GM19395 (cell line): Measurements from ENCODE around the gene APOL5.

ENCODE experiments used
- ATAC-seq: cut with Tn5 transposase; IDR thresholded peaks from one replicate; pipeline ENCODE4 v1.9.1; 2021; ENCODE audit warnings: mild to moderate bottlenecking, moderate library complexity; ENCODE audit not compliant: unreplicated experiment

Gene APOL5

DNA sequence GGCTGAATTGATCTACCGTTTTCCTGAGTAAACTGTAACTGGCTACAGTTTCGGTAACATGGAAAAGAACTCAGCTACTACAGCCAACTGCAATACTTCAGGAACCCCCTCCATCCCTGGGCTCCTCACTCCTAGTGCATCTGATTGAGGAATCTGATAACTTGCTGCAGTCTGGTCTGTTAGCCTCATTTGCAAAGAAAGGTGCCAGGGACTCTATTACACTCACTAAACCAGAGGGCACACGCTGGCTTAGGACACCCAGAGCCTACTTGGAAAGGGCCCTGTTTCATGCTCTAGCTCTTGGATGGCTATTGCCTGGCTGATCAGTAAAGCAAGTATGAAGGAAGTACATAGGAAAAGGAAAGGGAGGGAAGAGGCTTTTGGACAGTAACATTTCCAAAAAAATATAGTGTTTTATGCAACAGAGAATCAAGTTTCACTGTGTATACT is 22.3 kb downstream of the APOL5 start:
- no peak for ATAC-seq

- ATAC-seq: no peak
Measured at GRCh38 chr22:35740616-35741015, 22.9 kb downstream of the APOL5 start.

- no peak for ATAC-seq
Measured at GRCh38 chr22:35742342-35743100, 24.8 kb downstream of the APOL5 start.

- no peak for ATAC-seq
Measured at GRCh38 chr22:35743326-35743860, 25.7 kb downstream of the APOL5 start.

- no peak for ATAC-seq
Measured at GRCh38 chr22:35746248-35746647, 28.6 kb downstream of the APOL5 start.

DNA sequence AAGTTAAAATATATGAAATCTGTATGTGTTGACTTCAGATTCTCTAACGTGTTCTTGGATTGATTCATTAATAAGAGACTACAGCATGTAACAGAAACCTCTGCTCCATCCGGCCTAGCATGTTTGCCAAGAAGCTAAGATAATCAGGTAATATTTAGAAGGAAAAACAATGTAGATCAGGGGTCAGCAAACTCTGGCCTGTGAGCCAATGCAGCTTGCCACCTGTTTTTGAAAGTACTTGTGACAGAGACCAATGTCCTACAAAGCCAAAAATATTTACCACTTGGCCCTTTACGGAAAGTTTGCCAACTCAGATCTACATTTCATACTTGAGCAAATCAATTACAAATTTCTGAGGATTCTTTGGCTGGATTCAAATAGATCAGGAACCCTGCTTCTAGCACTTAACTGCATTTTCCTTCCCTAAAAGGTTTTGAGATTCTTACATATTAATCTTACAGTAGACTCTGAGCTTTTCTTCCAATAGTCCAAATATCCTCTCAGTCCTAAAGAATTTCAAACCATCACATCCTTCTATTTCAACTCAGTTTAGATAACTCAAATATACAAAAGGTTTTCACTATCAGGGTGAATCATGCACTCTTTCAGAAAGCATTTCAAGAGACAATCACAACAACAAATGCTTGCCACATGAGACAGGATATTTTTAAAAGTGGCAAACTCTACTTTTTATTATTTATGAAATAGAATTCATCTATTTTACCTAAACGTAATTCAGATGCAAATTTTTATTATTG is 29.5 kb downstream of the APOL5 start:
- no peak for ATAC-seq

GRCh38 chr22:35749808-35750207 is 32.1 kb downstream of the APOL5 start:
- ATAC-seq: peak; percentile 74

DNA sequence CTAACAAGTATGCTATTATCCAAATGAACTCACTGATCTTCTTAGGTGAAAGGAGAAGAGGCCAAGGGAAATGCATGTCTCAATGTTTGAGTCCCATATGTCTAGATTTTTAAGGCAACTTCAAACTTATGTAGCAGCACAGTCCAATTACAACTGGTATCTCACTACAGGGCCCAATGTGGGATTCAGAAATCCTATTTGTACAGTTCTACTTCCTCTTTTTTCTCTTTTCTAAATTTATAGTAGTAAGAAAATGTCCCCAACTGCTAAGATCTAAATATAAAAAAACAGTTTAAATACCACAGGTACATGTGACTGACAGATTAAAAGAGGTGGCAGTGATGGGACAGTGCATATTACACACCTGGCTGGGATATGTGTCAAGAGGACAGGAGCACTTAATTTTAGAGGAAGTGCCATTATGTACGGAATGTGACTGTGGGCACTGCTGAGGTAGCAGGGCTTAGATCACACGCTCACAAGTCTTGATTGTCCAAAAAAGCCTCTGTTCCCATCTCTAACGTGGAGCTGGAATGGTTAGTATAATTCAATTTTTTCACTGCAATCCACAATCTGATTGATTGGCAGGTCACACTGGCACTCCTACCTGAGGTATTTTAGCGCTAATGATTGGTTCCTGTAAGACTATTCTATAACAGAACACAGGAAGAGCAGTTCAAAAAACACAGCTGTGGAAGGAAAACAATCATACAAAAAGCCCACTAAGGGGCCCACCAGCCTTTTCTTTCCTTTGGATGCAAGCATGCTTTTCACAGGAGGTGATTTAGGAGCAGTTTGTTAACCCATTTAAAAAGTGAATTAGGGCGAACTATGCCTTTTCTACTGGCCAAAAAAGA is 34.6 kb downstream of the APOL5 start:
- no peak for ATAC-seq

DNA sequence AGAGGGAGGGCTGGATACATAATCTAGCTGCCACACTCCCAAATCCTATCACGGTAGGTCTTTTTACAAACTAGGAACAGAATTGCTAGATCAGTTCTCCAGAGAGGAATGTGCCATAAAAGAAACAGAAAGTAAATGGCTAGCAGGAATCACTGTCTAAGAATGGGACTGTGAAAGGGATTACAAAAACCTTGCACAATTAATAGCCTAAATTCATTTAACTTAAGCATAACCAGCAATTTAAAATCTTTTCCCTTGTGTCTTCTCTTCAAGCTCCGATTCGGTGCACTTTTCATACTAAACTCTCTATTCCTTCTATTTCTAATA is 35.2 kb downstream of the APOL5 start:
- no peak for ATAC-seq

- no peak for ATAC-seq
Measured at GRCh38 chr22:35754761-35755160, 37.1 kb downstream of the APOL5 start.

DNA sequence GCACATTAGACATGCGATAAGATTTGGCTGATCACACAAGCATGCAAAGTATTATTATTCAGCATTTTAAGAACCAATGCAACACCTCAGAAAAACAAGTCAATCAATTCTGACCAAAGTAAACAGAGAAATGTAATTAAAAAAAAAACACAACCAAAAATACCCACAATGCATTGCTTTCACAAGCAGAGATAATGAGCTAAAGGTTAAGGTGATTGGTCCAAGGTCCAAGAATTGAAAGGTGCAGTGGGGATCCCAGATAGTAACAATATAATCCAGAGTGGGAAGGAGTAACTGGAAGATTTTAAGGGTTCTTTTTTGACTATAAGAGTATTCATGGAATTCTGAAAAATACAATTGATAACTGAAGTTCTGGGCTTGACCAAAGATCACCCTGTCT is 39.0 kb downstream of the APOL5 start:
- ATAC-seq: no peak

- no peak for ATAC-seq
Measured at GRCh38 chr22:35758394-35758793, 40.7 kb downstream of the APOL5 start.

DNA sequence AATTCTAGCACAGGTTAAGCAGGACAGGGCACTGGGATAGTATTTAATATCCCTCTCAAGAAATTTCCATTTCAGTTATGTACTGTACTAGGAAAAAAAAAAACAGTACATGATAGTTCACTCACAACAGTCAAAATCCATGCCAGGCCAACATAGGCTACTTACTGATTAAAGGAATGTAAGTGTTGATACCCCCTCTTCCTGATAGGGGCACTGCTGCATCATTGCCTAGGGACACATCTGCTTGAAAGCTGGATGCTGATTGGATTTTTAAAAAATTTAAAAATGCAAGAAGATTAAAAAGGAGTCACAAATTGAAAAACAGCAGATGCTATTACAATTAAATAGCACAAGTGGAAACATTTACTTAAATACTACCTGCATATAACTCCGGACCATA is 43.4 kb downstream of the APOL5 start:
- ATAC-seq: no peak

DNA sequence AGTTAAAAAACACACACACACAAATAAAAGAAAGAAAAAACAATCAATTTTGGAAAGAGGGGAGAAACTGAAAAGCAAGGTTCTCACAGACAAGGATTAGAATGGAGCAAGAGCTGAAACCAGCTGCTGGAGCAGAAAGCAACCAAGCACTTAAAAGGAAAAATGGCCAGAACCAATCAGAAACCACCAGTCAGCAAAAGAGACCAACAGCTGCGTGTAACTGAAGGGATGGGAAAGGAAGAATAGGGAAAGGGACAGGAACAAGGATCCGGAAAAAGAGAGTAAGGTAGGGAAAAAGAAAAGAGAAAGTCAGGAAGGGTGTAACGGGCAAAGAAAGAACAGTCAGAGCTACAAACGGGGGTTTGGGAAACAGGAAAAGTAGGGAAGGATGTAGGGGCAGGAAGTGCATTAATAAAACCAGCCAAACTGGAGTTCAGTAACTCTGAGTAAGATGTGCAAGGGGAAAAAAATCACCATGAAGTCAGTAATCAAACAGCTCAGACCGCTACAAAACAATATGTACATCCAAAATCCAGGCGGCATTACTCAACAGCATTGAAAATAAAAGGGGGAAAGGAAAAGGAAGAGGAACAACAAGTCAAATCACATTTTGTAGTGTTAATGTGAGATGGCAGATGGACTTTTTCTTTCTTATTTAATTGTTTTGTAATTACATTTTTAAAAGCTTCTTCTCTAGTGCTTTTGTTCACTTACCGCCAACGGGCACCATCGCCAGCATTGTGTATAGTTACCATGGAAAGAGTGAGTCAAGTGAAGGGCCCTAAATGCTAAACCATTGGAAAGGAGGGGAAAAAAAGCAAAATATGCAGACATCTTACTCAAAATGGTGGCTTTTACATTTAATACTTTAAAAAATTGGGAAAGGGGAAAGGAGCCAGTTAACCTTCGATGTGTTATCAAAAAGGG is 49.2 kb downstream of the APOL5 start:
- no peak for ATAC-seq

DNA sequence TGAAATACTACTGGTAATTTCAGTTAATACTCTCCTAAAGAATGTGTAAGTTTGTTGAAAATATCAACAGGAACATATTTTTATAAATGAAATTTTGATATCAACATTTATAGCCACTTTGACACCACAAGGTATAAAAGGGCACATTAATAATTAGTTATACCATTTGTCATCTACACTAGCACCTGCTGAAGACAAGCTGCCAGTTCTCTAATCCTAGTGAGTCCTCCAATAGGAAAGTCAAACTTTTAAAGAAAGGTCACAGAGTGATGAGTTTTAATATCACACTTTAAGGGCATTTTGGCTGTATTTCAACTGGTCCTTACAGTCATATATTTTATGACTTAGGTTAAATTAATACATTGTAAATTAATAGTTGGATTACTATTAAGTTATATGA is 52.3 kb downstream of the APOL5 start:
- ATAC-seq: no peak

DNA sequence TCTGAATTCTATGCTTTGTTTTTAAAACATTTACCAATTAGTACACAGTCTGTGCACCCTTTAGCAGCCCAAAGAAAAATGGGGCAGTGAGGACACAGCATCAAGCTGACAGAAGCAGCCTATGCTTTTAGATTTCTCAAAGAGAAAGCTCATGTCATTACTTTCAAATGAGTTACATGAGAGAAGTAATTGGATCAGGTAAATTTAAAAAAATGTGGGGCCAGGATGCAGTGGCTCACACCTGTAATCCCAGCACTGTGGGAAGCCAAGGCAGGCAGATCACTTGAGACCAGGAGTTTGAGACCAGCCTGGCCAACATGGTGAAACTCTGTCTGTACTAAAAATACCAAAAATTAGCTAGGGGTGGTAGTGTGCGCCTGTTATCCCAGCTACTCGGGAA is 57.7 kb downstream of the APOL5 start:
- ATAC-seq: no peak

DNA sequence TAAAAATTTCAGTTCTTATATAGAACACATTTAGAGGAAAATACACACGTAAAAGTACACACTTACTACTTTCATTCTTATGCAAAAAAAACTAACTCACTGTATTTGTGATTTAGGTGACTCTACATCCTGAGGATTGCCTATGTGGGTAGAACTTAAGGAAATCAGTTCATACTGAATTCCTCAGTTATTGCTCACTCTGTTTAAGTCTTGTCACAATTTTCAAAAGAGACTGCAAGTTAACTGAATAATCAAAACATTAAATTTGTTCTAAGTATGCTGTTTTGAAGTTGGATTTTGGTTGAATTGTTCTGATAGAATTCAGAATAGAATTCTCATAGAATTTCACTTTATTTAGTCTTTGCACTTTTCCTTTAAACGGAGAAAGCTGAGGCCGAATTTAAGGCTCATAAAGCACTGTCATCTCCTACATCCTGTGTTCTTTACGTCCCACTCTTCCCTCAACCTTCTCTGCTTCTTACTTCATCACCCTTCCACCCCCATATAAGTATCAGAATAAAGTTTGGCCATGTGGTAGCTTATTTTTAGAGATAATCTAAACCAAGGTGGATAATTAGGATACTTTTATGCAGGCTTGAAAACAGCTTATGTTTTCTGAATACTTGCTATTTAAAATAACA is 59.8 kb downstream of the APOL5 start:
- no peak for ATAC-seq
